Activated T-helper 1 cell treated with anti-CD3 and anti-CD28 coated beads, Interleukin-12 subunit alpha, Interleukin-12 subunit beta, Interleukin-2, Interleukin-4 antibody, amounts not matched to agents 30 ng/mL and 10 ng/mL and 1 ng/mL, durations not matched to agents 14 hours and 24 hours and 36 hours (primary cell): ENCODE data around the gene MRPL40. TPM values are rescaled to one million over a fixed set of nuclear protein-coding genes. Genes with fewer than 3 reads are reported as not detected.
A peak's percentile ranks its signal among the peaks of the same experiment; 100 is the strongest.
"Not testable (repeated sequence)": the region's sequence is repeated elsewhere in the genome, so short reads cannot be mapped to it uniquely, and the experiment has no call there.

ENCODE experiments used
- DNase-seq: peaks from one replicate; pipeline ENCODE4 v3.0.0; 2021; ENCODE audit warnings: low spot score
- H3K27ac Mint-ChIP-seq: one replicate; pipeline ENCODE4 v1.8.0; 2021; ENCODE audit warnings: mild to moderate bottlenecking, mixed read lengths
- H3K27me3 Mint-ChIP-seq: one replicate; pipeline ENCODE4 v1.8.0; 2022; ENCODE audit warnings: mild to moderate bottlenecking, moderate library complexity, mixed read lengths; ENCODE audit not compliant: insufficient read depth
- H3K36me3 Mint-ChIP-seq: one replicate; pipeline ENCODE4 v1.8.0; 2021; ENCODE audit warnings: low read depth, mixed read lengths
- H3K4me1 Mint-ChIP-seq: one replicate; pipeline ENCODE4 v1.8.0; 2021; ENCODE audit warnings: low read depth, mixed read lengths
- H3K4me3 Mint-ChIP-seq: one replicate; pipeline ENCODE4 v1.8.0; 2021; ENCODE audit warnings: mild to moderate bottlenecking, moderate library complexity, mixed read lengths
- H3K9me3 Mint-ChIP-seq: one replicate; pipeline ENCODE4 v1.8.0; 2021; ENCODE audit warnings: mixed read lengths
- intact Hi-C: fragments of 100-400 bp; cut with micrococcal nuclease; formaldehyde crosslinking; loops from one replicate; pipeline ENCODE4 v1.15.1; 2024
- total RNA-seq: library from RNA; stranded (reverse); gene quantifications from 2 replicates; pipeline ENCODE4 v1.2.3, GENCODE V29; 2022

MRPL40 gene
- total RNA-seq, 1 donor from 2014 or later, result 38.5 TPM

- Mint-ChIP-seq H3K4me1 (peaks cover 20% of the 10 kb centered on the region), H3K4me3 (no peak overlapping the region), H3K9me3 (no peaks in the 10 kb centered on the region), H3K27me3 (no peaks in the 10 kb centered on the region), H3K36me3 (peaks cover 12% of the 10 kb centered on the region), H3K27ac (no peak overlapping the region)
- DNase-seq, result no peak
- intact Hi-C loops, result loop anchor here (5.0 kb wide), 3 partner anchors 142 to 313 kb away; partner anchors contain the start of genes CLTCL1 and DGCR2
These were observed 2.7 kb downstream of the MRPL40 start for GRCh38 chr22:19434829-19435580.

- H3K27me3 Mint-ChIP-seq, H3K4me3 Mint-ChIP-seq, intact Hi-C loops: not testable (repeated sequence)
These were observed 4.3 kb downstream of the MRPL40 start for GRCh38 chr22:19436444-19437161.

GRCh38 chr22:19438298-19438697 is 6.0 kb downstream of the MRPL40 start:
- Mint-ChIP-seq H3K9me3 (no peaks in the 10 kb centered on the region), H3K4me3 (no peak overlapping the region), H3K4me1 (peaks cover 3% of the 10 kb centered on the region), H3K27ac (no peak overlapping the region), H3K36me3 (peaks cover 18% of the 10 kb centered on the region), H3K27me3 (no peaks in the 10 kb centered on the region)
- intact Hi-C loops, result no loop called here
- no peak for DNase-seq

More at GRCh38 chr22:19436444-19437161, 4.3 kb downstream of the MRPL40 start:
- H3K27ac Mint-ChIP-seq, H3K9me3 Mint-ChIP-seq, DNase-seq: not testable (repeated sequence)
- peaks cover 13% of the 10 kb centered on the region for H3K4me1 Mint-ChIP-seq
- H3K36me3 Mint-ChIP-seq, result peaks cover 16% of the 10 kb centered on the region

- peaks cover 24% of the 10 kb centered on the region for H3K36me3 Mint-ChIP-seq
- H3K9me3 Mint-ChIP-seq, result no peaks in the 10 kb centered on the region
- no peaks in the 10 kb centered on the region for H3K27me3 Mint-ChIP-seq
- intact Hi-C loops, result loop anchor here (10.0 kb wide), 1 partner anchor 414 kb away; the partner anchor contains the start of genes GNB1L and RTL10
- H3K27ac Mint-ChIP-seq, result no peak overlapping the region
- no peak for DNase-seq
- H3K4me3 Mint-ChIP-seq, result no peak overlapping the region
- peaks cover 15% of the 10 kb centered on the region for H3K4me1 Mint-ChIP-seq
These were observed 8.3 kb downstream of the MRPL40 start for GRCh38 chr22:19440411-19441195.

GRCh38 chr22:19442166-19442565 is 9.8 kb downstream of the MRPL40 start:
- Mint-ChIP-seq H3K4me3 (no peak overlapping the region), H3K36me3 (peaks cover 29% of the 10 kb centered on the region), H3K27ac (no peak overlapping the region), H3K9me3 (no peaks in the 10 kb centered on the region), H3K27me3 (no peaks in the 10 kb centered on the region), H3K4me1 (peaks cover 28% of the 10 kb centered on the region)
- intact Hi-C loops, result loop anchor here (10.0 kb wide), 1 partner anchor 413 kb away; the partner anchor contains the start of genes GNB1L and RTL10
- DNase-seq, result no peak

- H3K36me3 Mint-ChIP-seq, result peaks cover 27% of the 10 kb centered on the region
- intact Hi-C loops, result loop anchor here (10.0 kb wide), 1 partner anchor 411 kb away; the partner anchor contains the start of genes GNB1L and RTL10
- no peak overlapping the region for H3K4me3 Mint-ChIP-seq
- H3K9me3 Mint-ChIP-seq, result no peaks in the 10 kb centered on the region
- no peaks in the 10 kb centered on the region for H3K27me3 Mint-ChIP-seq
- no peak for DNase-seq
- no peak overlapping the region for H3K27ac Mint-ChIP-seq
- H3K4me1 Mint-ChIP-seq, result peaks cover 37% of the 10 kb centered on the region
These were observed 11.3 kb downstream of the MRPL40 start for GRCh38 chr22:19443544-19444211.

GRCh38 chr22:19445279-19445982 is 13.1 kb downstream of the MRPL40 start:
- not testable (repeated sequence) for H3K27me3 Mint-ChIP-seq, H3K27ac Mint-ChIP-seq, H3K9me3 Mint-ChIP-seq, DNase-seq
- Mint-ChIP-seq H3K4me3 (peak overlapping the region; percentile 56), H3K36me3 (peaks cover 27% of the 10 kb centered on the region), H3K4me1 (peaks cover 46% of the 10 kb centered on the region)
- intact Hi-C loops, result loop anchor here (5.0 to 10.0 kb wide), 2 partner anchors 268 to 409 kb away; partner anchors contain the start of genes GNB1L, RTL10 and SLC25A1

GRCh38 chr22:19446603-19447329 is 14.4 kb downstream of the MRPL40 start:
- H3K27me3 Mint-ChIP-seq, result no peaks in the 10 kb centered on the region
- DNase-seq, result no peak
- H3K4me1 Mint-ChIP-seq, result peaks cover 46% of the 10 kb centered on the region
- intact Hi-C loops, result loop anchor here (1.0 to 10.0 kb wide), 5 partner anchors 14 to 408 kb away; partner anchors contain the start of genes CDC45, GNB1L, MRPL40 and RTL10
- no peaks in the 10 kb centered on the region for H3K9me3 Mint-ChIP-seq
- peaks cover 30% of the 10 kb centered on the region for H3K36me3 Mint-ChIP-seq
- H3K27ac Mint-ChIP-seq, result peak overlapping the region; percentile 89
- peak overlapping the region; percentile 95 for H3K4me3 Mint-ChIP-seq

GRCh38 chr22:19447330-19448075 is 15.2 kb downstream of the MRPL40 start, which contains the start of gene C22orf39:
Gene C22orf39, minus strand, starts transcription at chr22:19447711. Its CDS starts 23 bp downstream, at chr22:19447688.
- Mint-ChIP-seq H3K27me3 (no peaks in the 10 kb centered on the region), H3K4me1 (peaks cover 46% of the 10 kb centered on the region), H3K36me3 (peaks cover 31% of the 10 kb centered on the region), H3K4me3 (peak within 1 kb of the TSS; percentile 95), H3K27ac (peak within 1 kb of the TSS; percentile 94), H3K9me3 (no peaks in the 10 kb centered on the region)
- peak; percentile 88 for DNase-seq
- intact Hi-C loops, result loop anchor here (1.0 to 10.0 kb wide), 5 partner anchors 15 to 407 kb away; partner anchors contain the start of genes CDC45, GNB1L, MRPL40 and RTL10

- Mint-ChIP-seq H3K4me1 (peaks cover 46% of the 10 kb centered on the region), H3K9me3 (no peaks in the 10 kb centered on the region), H3K4me3 (peak overlapping the region; percentile 95), H3K27me3 (no peaks in the 10 kb centered on the region), H3K27ac (peak overlapping the region; percentile 94), H3K36me3 (peaks cover 35% of the 10 kb centered on the region)
- DNase-seq, result no peak
- intact Hi-C loops, result loop anchor here (5.0 to 10.0 kb wide), 2 partner anchors 271 to 407 kb away; partner anchors contain the start of genes GNB1L, RTL10 and SLC25A1
These were observed 15.8 kb downstream of the MRPL40 start for GRCh38 chr22:19448076-19448607.
